Right lobe of liver (tissue), 6 donors: ENCODE data around the gene TSPYL4. TPM values are rescaled to one million over a fixed set of nuclear protein-coding genes. Genes with fewer than 3 reads are reported as not detected.

Experiments
- ATAC-seq, 4 donors: fragments of 200-7000 bp; cut with Tn5 transposase; one replicate each; pipeline ENCODE4 v1.9.1; 2020; ENCODE audit warnings: mild to moderate bottlenecking in 4 of 4, moderate library complexity in 4 of 4
- DNase-seq, 3 donors: peaks; one replicate each; pipeline ENCODE4 v3.0.0-alpha.2; 2020
- H3K27ac ChIP-seq, 3 donors: fragments of 200-600 bp; one replicate each; pipeline ENCODE4 v1.8.0; 2022
- H3K27me3 ChIP-seq, 2 donors: fragments of 200-600 bp; one replicate each; pipeline ENCODE4 v1.8.0; 2022
- H3K36me3 ChIP-seq, 4 donors: fragments of 200-600 bp; sonication (generic) in 1 of 4; one replicate each; pipeline versions ENCODE4 v1.5.1 to v1.8.0; 2017 to 2022; ENCODE audit warnings: control low read depth in 1 of 4
- H3K4me1 ChIP-seq, 4 donors: fragments of 200-600 bp; sonication (generic) in 1 of 4; one replicate each; pipeline versions ENCODE4 v1.5.1 to v1.8.0; 2017 to 2022; ENCODE audit warnings: control low read depth in 1 of 4
- H3K4me3 ChIP-seq, 3 donors: fragments of 200-600 bp; one replicate each; pipeline ENCODE4 v1.8.0; 2022
- H3K9me3 ChIP-seq, 4 donors: fragments of 200-600 bp; sonication (generic) in 1 of 4; one replicate each; pipeline versions ENCODE4 v1.5.1 to v1.8.0; 2017 to 2022; ENCODE audit warnings: control low read depth in 1 of 4
- POLR2A ChIP-seq: fragments of 450-650 bp; IDR thresholded peaks from one replicate; pipeline ENCODE4 v1.6.1; 2017; ENCODE audit warnings: antibody characterized with exemption, mild to moderate bottlenecking
- WGBS: methylation state at CpG from one replicate; pipeline ENCODE4 v1.1.6; 2018; ENCODE audit warnings: low coverage, low lambda C conversion rate; ENCODE audit not compliant: insufficient coverage; ENCODE audit errors: missing lambda C conversion rate; 5-methylcytosine and 5-hydroxymethylcytosine counted together
- intact Hi-C, 2 donors: fragments of 100-400 bp; cut with DNase I; formaldehyde crosslinking; loops; one replicate each; pipeline versions ENCODE4 v1.11.2 to v1.14.1; 2022
- total RNA-seq, 6 experiments: library from RNA; depleted of rRNA in 2 of 6; stranded (reverse); fragments of >200 nt in 2 of 6; fragmentation: NEBNext Ultra II Directional in 3 of 6; extraction: Animal tissue kit (Norgen Biotek cat#: 25700) in 3 of 6; gene quantifications; one replicate each; pipeline versions ENCODE4 v1.1.0 to v1.2.4, GENCODE V29; 2016 to 2023
- TF ChIP-seq, protein P1 (sequence below), 4 donors: fragments of 200-600 bp in 3 of 4; fragments of 450-650 bp in 1 of 4; IDR thresholded peaks; one replicate each; pipeline versions ENCODE4 v1.5.1 to v1.8.0; 2016 to 2022; ENCODE audit warnings: antibody characterized with exemption in 4 of 4, mild to moderate bottlenecking in 2 of 4
- donor health status: DM: no; HTN: yes; CAD: no.
- donor health status: DM: no; HTN: no; CAD: no.
- donor health status: DM: no; HTN: no; CAD: no.
- donor health status: DM: no; HTN: yes; CAD: no.
- donor health status: DM: no; HTN: yes; CAD: no.

TSPYL4 gene
- total RNA-seq, 6 experiments from 2014 or later, result 2.7 to 8.5 (median 3.5) TPM

DNA sequence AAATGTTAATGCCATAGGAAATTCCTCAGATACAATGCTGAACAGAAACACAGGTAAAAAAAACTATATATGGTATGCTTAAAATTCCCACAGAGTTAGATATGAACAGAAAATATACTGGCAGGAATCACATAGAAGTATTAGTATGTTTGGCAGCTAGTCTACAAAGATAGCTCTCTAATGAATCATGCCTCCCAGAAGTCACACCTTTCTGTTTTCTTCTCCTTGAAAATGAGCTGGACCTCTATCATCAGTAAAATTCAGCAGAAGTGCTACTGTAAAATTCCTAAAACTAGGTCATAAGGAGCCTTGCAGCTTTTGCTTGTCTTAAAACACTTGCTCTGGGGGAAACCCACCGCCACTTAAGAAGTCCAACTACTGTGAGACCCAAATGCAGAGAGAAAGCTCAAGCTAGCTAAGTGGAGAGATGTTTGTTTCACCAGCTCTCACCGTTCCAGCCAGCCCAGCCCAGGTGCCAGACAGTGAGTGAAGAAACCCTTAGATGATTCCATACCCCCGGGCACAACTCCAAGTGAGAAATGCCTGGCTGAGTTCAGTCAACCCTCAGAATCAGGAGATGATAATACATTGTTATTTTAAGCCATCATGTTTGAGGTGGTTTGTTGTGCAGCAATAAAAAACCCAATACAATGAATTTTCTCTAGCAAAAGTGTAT, 43.0 kb downstream of the TSPYL4 start:
- TF ChIP-seq, protein P1, sequence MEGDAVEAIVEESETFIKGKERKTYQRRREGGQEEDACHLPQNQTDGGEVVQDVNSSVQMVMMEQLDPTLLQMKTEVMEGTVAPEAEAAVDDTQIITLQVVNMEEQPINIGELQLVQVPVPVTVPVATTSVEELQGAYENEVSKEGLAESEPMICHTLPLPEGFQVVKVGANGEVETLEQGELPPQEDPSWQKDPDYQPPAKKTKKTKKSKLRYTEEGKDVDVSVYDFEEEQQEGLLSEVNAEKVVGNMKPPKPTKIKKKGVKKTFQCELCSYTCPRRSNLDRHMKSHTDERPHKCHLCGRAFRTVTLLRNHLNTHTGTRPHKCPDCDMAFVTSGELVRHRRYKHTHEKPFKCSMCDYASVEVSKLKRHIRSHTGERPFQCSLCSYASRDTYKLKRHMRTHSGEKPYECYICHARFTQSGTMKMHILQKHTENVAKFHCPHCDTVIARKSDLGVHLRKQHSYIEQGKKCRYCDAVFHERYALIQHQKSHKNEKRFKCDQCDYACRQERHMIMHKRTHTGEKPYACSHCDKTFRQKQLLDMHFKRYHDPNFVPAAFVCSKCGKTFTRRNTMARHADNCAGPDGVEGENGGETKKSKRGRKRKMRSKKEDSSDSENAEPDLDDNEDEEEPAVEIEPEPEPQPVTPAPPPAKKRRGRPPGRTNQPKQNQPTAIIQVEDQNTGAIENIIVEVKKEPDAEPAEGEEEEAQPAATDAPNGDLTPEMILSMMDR (IDR thresholded peaks at IDR 0.05), result no peak
- no peak for TF ChIP-seq POLR2A
- peak; percentile 90 to 99 (median 94) for ATAC-seq
- WGBS, result 31% methylated on average over 3 of the region's 3 CpGs
- Histone ChIP-seq H3K27me3 (no peaks in the 10 kb centered on the region), H3K4me3 (no peak overlapping the region), H3K27ac (no peak overlapping the region), H3K4me1 (no peaks in the 10 kb centered on the region), H3K9me3 (no peaks in the 10 kb centered on the region), H3K36me3 (no peaks in the 10 kb centered on the region)
- intact Hi-C loops, result no loop called here
- DNase-seq, result peak; percentile 64 to 78 (median 72)

DNA sequence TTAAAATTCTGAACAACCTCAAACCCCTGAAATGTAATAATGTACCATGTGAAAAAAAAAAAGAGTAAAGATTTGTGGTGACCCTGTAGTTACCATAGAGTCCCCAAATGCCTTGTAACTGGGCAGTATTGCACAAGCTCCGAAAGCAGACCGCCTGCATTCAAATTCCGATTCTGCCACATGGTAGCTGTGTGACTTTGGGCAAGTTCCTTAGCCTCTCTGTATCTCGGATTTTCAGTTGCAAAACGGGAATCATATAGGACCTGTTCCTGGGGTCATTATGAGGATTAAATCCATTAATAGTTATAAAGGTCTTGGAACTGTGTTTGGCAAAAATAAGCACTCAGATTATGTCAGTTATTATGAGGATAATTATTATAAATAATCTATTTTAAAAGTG, 43.6 kb downstream of the TSPYL4 start:
- WGBS, result 64% methylated on average over 5 of the region's 5 CpGs
- TF ChIP-seq POLR2A, result no peak
- TF ChIP-seq, protein P1 (IDR thresholded peaks at IDR 0.05), result no peak
- DNase-seq, result no peak
- Histone ChIP-seq H3K4me3 (no peak overlapping the region), H3K27me3 (no peaks in the 10 kb centered on the region), H3K36me3 (no peaks in the 10 kb centered on the region), H3K4me1 (no peaks in the 10 kb centered on the region), H3K9me3 (no peaks in the 10 kb centered on the region), H3K27ac (no peak overlapping the region)
- intact Hi-C loops, result no loop called here
- ATAC-seq, result no peak

DNA sequence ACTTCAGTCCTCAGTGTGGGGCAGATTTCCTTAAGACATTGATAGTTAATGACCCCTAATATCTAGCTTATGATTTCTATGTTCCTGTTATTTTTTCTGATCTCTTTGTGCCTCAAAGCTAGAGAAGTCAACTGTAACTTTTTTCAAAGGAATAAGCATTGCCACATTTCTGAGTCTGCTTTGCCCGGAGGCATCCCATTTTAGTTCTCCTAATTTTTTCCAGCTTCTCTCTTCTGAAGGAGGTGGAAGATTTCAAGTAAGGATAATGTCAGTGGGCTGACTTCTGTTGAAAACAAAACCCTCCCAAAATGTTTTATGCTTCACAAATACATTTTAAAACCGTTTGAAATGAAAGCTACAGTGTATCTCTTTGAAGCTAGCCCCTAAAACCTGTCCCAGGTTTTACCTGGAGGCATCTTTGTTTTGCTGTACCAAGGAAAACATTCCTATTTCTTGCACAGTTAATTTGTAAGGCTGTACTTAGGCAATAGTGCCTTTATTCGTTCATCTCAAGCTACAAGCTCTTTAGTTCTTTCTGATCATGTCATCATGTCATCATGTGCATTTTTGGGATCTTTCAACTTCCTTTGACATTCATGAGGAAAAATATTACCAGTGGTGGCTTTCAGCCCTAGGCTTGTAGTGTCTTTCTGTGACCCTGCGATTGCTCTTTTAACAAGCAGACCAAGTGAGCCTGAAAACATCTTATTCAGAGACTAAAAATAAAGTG, 45.7 kb downstream of the TSPYL4 start:
- intact Hi-C loops, result no loop called here

DNA sequence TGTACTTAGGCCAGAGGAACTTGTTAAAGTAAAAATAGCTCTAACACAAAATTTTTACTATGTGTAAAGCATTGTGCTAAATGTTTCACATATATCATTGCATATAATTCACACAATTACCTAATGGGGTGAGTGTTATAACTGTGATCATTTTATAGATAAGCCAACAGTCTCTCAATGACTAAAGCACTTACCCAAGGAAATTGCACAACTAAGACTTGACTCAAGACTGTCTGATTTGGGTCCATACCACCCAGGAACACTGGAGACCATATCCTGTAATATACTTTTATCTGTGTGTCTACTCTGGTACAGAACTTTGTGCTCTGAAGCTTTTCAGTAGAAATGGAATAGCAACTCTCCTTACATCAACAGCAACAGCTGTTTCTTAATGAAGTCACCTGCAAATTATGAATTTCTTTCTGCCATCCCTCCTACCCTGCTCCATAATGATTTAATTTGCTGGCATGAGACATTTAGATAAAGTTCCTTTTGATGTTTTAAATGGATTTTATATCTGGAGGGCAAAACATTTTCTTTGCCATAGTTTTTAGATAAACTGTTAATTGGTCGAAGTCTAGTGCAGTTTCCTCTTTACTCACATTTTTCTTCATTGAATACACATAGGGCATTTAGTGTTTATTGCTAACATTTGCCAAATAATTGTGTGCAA, 47.5 kb downstream of the TSPYL4 start:
- intact Hi-C loops, result no loop called here
- DNase-seq (no peak), ATAC-seq (no peak)
- Histone ChIP-seq H3K36me3 (no peaks in the 10 kb centered on the region), H3K9me3 (no peaks in the 10 kb centered on the region), H3K27me3 (no peaks in the 10 kb centered on the region), H3K27ac (no peak overlapping the region), H3K4me1 (no peaks in the 10 kb centered on the region), H3K4me3 (no peak overlapping the region)
- WGBS, result 95% methylated on average over 1 of the region's 1 CpG
- no peak for TF ChIP-seq POLR2A
- TF ChIP-seq, protein P1 (IDR thresholded peaks at IDR 0.05), result no peak

More for the DNA sequence above, 45.7 kb downstream of the TSPYL4 start:
- no peak for TF ChIP-seq POLR2A
- TF ChIP-seq, protein P1 (IDR thresholded peaks at IDR 0.05), result no peak
- no peak overlapping the region for H3K27ac ChIP-seq
- no peaks in the 10 kb centered on the region for H3K27me3 ChIP-seq
- H3K4me1 ChIP-seq, result no peaks in the 10 kb centered on the region
- no peaks in the 10 kb centered on the region for H3K9me3 ChIP-seq
- no peaks in the 10 kb centered on the region for H3K36me3 ChIP-seq
- ATAC-seq (no peak), DNase-seq (no peak)
- 83% methylated on average over 4 of the region's 4 CpGs for WGBS
- no peak overlapping the region for H3K4me3 ChIP-seq
